Measurements from ENCODE around the gene CCNY.

Gene CCNY

GRCh38 chr10:35379226-35380137 lies 43.2 kb downstream of the CCNY start:
- DNase-seq (ENCODE audit: low spot score) (no peak), FAIRE-seq (no peak)

DNA sequence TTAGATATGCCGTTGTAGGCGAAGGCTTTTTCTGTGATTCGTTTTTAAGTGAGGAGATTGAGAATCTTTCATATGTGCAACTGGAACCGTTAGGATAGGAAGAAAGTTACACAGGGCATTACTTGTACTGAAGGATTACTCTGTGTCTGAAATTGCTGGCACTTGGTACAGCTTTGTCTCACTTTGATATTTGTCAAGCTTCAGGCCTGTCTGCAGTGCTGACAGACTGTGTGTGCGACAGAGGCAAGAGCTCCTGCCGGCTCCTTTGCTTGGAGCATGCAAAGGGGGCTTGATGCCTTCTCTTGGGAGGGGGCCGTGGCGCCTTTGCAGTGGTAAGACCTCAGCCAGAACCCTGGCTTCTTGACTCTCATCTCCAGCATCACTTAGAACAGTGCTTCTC lies 45.8 kb downstream of the CCNY start:
- no peak for DNase-seq (ENCODE audit: low spot score)
- no peak for FAIRE-seq

DNA sequence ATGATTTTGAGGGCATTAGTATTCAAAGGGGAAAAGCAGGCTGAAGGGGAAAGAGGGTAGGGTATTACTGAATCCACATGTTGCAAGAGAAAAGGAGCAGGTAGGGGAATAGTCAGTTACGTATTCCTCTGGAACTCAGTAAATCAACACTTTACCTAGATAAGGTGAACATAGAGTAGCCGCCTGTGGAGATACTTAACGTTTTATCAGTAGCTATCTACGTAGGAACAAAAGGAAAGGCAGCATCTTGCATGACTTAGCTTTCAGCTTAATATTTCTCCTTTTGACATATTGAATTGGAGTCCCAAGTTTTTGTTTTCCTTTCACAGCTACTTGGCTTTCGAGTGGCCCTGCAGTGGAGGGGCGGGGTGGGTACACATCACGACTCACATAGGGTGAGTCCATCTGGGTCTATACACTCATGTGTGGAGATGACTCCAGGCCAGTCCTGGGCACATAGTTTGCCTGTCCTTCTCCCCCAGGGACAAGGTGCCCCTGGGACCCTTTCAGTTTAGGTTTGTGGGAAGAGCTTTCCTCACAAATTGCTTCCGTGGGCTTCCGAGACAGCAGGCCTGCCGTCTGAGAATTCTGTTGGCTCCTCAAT lies 48.1 kb downstream of the CCNY start:
- DNase-seq (ENCODE audit: low spot score) (no peak), FAIRE-seq (no peak)

- peak; percentile 48 for DNase-seq (ENCODE audit: low spot score)
- no peak for FAIRE-seq
Observed at GRCh38 chr10:35386594-35387174, 50.4 kb downstream of the CCNY start.

- FAIRE-seq: peak; percentile 5
- no peak for DNase-seq (ENCODE audit: low spot score)
Observed at GRCh38 chr10:35387768-35388167, 51.5 kb downstream of the CCNY start.

- no peak for FAIRE-seq
- no peak for DNase-seq (ENCODE audit: low spot score)
Observed at GRCh38 chr10:35388197-35388596, 51.9 kb downstream of the CCNY start.

- FAIRE-seq: no peak
Observed at GRCh38 chr10:35388682-35389081, 52.4 kb downstream of the CCNY start.

GRCh38 chr10:35390161-35390840 lies 54.0 kb downstream of the CCNY start:
- FAIRE-seq: no peak

More at GRCh38 chr10:35388682-35389081, 52.4 kb downstream of the CCNY start:
- no peak for DNase-seq (ENCODE audit: low spot score)

GRCh38 chr10:35390843-35391152 lies 54.5 kb downstream of the CCNY start:
- FAIRE-seq: no peak

More at GRCh38 chr10:35390161-35390840, 54.0 kb downstream of the CCNY start:
- DNase-seq (ENCODE audit: low spot score): no peak

DNA sequence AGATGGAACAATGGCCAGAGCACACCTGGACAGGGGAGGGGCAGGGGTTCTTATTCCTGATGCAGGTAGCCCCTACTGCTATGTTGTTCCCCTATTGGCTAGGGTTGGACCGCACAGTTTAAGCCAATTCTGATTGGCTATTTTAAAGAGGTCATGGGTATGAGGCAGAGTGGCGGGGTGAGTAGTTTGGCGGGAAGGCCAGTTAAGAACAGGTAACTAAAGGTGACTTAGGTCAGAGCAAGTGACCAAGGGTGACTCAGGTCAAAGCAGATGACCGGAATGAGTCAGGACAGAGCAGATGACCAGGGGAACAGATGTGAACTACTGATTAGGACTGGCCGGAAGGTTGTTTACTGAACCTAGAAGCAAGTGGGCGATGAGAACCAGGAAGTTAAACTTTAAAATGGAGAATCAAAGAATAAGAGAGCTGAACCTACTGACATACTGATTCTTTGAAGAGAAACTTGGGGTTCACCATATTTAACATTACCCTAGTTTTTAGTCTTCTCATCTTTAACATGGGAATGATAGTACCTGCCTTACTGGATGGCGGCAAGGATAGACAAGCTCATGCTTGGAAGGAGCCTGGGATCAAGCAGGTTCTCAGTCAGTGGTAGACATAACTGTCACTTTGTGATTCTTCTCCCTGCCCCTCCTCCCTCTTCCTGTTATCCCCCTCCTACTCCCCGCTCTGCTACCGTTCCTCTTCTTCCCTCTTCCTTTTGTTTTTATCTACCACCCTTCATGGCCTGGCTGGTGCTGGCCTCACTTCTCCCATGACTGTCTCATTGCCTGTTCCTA lies 55.0 kb downstream of the CCNY start:
- FAIRE-seq (no peak), DNase-seq (ENCODE audit: low spot score) (no peak)

More at GRCh38 chr10:35390843-35391152, 54.5 kb downstream of the CCNY start:
- DNase-seq (ENCODE audit: low spot score): no peak

DNA sequence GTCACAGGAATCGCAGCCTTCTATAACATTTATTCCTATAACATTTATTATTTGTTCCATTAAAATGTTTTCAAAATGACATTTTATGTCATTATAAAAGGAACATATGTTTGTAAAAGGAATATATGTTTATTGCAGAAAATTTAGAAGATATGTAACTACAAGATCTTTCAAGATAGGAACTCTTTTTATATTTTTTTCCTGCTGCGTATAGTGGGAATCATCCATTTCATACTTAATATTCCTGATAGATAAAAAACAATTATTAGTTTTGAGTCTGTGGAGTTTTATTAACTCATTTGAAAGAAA lies 55.6 kb downstream of the CCNY start:
- DNase-seq (ENCODE audit: low spot score): no peak
- no peak for FAIRE-seq

DNA sequence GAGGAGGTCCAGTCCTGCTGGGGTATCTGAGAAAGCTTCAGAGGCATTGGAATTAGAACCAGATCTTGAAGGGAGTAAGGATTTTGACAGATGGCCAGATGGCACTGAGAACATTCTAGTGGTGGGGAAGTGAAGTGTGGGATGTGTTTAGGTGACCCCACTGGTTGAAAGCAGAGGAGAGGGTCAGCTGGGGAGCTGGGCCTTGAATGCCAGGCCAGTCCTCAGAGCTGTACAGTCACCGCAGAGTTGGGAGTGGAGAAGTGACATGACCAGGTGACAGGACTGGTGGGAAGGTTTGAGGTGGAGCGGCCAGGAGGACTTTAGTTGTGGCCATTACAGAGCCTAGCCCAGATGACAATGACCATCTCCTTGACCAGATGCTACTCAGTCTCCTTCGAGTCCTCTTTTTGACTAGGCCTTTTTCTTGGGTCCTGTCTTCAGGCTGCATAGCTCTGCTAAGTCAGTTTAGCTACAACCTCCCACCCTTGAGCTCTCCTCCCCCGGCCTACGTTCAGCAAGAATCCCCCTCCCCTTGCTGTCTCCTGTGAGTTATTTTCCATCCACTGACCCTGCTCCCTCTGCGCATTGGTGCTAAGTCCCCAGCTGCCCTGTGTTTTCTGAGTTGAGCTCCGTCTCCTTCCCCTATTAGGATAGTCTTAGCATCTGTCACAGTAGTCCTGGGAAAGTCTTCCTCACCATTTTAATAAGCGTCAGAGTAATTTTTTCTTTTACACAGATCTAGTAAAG lies 56.3 kb downstream of the CCNY start:
- FAIRE-seq: no peak
- no peak for DNase-seq (ENCODE audit: low spot score)

GRCh38 chr10:35394411-35394851 lies 58.1 kb downstream of the CCNY start:
- no peak for FAIRE-seq

GRCh38 chr10:35394934-35395333 lies 58.6 kb downstream of the CCNY start:
- DNase-seq (ENCODE audit: low spot score): no peak
- FAIRE-seq: no peak

More at GRCh38 chr10:35394411-35394851, 58.1 kb downstream of the CCNY start:
- DNase-seq (ENCODE audit: low spot score): no peak

- FAIRE-seq: no peak
- DNase-seq (ENCODE audit: low spot score): no peak
Observed at GRCh38 chr10:35396560-35397434, 60.5 kb downstream of the CCNY start.

- no peak for FAIRE-seq
- DNase-seq (ENCODE audit: low spot score): no peak
Observed at GRCh38 chr10:35397953-35398352, 61.6 kb downstream of the CCNY start.

GRCh38 chr10:35398355-35398754 lies 62.0 kb downstream of the CCNY start:
- FAIRE-seq: no peak
- DNase-seq (ENCODE audit: low spot score): no peak

- DNase-seq (ENCODE audit: low spot score) (no peak), FAIRE-seq (no peak)
Observed at GRCh38 chr10:35398908-35399307, 62.6 kb downstream of the CCNY start.

DNA sequence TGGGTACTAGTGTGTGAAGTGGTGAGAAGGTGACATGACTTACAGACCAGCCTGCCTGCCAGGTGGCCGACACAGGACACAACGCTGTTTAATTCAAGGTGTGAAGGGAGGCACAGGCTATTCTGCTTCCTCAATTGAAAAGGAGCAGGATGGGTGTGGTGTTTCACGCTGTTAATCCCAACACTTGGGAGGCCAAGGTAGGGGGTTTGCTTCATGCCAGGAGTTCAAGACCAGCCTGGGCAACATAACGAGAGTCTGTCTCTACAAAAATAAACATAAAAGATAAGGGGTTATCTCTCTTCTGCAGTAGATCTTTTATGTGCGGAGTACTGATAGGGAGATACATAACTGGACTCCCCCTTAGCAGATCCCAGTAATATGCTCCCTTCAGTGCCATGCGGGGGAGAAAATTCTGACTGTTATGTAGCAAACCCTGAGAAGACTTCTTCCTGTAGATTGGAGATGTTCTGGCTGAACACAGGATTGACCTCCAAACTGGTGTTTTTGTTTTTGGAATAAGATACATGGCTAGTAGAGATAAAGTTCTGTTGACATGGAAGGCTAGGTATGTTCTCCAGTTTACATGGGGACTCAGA lies 63.2 kb downstream of the CCNY start:
- FAIRE-seq (no peak), DNase-seq (ENCODE audit: low spot score) (no peak)

All from urothelium cell line (cell line).